Fibroblast of the conjunctiva (primary cell): Measurements from ENCODE around the gene PFDN4.

Source experiments
- DNase-seq: peaks from one replicate; pipeline ENCODE4 v3.0.0-alpha.2; 2010; ENCODE audit warnings: low read depth

Gene PFDN4

GRCh38 chr20:54200487-54201267 lies 7.2 kb upstream of the PFDN4 start:
- DNase-seq: no peak

DNA sequence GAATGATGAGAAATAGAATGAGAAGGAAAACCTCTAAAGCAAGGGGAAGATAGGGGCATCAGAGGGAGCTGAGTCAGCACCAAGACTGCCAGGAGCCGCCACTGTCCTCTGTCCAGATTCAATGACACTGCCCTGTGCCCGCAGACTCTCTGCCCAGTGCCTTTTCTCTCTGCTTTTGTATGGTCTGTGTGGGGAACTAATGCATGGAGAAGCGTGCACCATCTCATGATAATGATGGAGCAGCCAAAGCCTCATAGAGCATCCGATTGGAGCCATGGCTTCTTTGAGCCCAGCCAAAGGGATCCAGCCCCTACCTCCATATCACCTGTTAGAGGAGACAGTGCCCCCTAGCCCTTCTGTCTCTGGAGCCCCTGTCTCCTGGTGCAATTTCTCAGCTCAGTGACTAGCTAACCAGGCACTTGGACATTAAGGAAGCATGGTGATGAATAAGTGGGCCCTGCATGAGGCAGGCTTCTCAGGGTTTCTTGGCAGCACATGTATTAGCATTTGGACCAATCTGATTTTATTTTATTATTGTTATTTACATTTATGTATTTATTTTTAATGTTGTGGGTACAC lies 6.5 kb upstream of the PFDN4 start:
- no peak for DNase-seq

- DNase-seq: no peak
Observed at GRCh38 chr20:54203281-54203680, 4.6 kb upstream of the PFDN4 start.

DNA sequence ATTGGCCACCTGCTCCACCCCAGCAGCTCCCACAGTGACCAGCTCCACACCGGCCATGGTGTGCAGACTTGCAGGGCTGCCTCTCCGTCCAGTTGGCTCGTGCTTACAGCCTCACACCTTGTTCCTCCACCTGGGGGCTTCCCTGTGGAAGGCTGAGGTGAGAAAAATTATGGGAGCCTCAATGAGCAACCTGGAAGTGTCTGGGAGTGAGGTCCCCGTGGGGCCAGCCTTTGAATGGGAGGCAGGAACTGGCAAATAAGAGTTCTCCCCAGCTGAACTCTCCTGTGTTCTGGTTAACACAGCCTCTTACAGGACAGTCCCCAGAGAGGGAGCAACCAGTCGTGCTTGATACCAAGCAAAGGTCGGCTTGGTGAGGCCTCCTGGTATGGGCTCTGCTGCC lies 3.8 kb upstream of the PFDN4 start:
- no peak for DNase-seq

DNA sequence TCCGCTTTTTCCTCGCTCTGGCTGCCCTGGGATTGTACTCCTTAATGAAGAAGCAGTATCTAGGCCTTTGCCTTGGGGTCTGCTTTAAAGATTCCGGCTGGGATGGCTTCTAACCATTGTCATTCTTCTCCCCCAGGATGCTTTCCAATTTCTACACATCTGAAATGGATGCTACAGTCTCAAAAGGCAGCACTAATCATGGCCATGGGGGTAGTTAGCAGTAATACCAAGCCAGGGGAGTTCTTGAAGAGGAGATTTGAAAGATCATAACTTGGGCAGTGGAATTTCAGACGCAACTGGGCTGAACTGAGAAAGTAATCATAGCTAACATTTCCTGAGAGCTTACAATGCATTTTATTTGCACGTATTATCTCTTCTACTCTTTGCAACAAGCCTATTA lies 3.4 kb upstream of the PFDN4 start:
- no peak for DNase-seq

- DNase-seq: no peak
Observed at GRCh38 chr20:54205450-54205849, 2.4 kb upstream of the PFDN4 start.

- no peak for DNase-seq
Observed at GRCh38 chr20:54207053-54207742, 689 bp upstream of the PFDN4 start.

DNA sequence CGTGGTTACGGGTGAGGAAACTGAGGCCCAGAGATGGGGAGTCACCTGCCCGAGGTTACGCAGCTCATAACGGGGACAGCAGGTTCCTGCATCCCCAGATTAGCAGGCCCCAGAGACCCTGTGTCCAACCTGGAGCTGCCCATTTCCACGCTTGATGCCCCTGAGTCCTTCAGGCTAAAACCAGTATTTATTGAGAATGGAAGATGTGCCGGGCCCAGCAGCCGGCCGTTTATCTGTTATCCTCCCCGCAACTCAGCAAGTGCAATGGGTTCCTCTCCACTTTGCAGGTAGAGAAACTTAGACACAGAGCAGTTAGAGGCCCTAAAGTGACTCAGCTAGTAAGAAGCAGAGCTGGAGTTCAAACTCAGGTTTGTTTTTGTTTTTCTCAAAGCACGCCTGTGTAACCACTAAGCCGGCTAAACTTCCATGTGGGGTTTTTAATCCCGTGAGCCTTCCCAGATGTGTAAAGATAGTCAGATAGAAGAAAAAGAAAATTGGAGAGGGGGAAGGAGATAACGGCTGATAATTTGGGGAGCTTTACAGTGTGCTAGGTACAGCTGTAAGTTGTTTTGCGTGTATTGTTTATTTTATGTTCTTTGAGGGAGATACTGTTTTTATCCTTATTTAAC lies 775 bp downstream of the PFDN4 start:
- no peak for DNase-seq

DNA sequence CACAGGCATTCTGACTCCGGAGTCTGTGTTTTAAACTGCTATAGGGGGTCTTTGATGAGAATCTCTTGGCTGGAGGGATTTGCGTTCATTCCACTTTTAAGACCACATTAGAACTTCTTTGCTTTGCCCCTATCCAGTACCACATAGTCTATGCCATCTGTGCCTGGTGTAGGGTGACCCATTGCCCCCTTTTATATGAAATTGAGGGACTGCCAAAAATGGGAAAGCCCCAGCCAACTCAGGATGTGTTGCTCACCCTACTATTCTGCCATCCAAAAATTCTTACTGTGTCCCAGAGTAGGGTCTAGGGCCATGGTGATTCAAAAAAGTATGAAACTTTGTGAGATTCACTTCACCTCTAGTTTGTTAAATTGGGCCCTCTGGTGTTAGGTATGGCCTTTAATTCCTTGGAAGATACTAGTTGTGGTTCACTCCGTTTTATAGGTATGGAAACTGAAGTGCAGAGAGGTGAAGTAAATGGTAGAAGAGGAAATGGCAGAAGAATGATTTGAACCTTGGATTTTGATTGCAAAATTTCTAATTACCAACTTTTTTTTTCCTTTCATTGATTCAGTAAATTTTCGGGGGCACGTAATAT lies 1.4 kb downstream of the PFDN4 start:
- no peak for DNase-seq

DNA sequence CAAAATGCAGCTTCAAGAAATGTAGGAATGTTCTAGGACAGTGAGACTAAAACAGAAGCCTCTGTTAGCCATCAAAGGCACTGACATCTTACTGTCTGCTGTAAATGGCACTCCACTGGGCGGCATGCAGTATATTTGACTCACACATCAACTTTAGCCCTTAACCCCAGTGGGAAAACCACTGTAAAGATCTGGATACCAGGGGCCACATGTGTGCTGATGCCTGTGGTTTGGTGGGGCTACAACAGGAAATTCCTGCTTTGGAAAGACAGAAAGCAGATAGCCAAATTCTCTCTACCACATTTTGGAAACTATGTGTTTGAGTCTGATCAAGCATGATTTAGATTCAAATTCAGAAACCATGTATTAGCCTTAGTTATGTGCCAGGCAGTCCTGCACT lies 4.3 kb downstream of the PFDN4 start:
- no peak for DNase-seq

DNA sequence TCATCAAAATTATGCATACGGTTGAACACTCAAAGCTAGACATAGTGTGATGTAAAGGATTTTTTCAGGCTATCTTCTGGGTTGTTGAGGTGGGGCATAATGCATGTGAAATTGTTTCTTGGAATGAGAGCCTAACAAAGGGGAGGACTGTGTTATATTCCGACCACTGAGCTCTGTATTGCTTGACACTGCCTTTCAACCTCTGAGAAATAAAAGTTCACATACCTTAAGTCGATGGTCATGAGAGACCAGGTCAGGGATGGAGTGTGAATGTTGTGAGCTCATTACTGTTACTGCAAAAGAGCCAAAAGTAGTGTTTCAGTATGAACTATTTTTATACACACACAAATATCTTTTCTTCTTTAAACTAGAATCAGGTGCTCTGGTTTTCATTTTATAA lies 5.0 kb downstream of the PFDN4 start:
- no peak for DNase-seq

GRCh38 chr20:54214566-54214965 lies 6.7 kb downstream of the PFDN4 start:
- no peak for DNase-seq

GRCh38 chr20:54215157-54215789 lies 7.4 kb downstream of the PFDN4 start:
- no peak for DNase-seq

GRCh38 chr20:54217762-54218161 lies 9.9 kb downstream of the PFDN4 start:
- no peak for DNase-seq

- no peak for DNase-seq
Observed at GRCh38 chr20:54218470-54218869, 10.6 kb downstream of the PFDN4 start.

DNA sequence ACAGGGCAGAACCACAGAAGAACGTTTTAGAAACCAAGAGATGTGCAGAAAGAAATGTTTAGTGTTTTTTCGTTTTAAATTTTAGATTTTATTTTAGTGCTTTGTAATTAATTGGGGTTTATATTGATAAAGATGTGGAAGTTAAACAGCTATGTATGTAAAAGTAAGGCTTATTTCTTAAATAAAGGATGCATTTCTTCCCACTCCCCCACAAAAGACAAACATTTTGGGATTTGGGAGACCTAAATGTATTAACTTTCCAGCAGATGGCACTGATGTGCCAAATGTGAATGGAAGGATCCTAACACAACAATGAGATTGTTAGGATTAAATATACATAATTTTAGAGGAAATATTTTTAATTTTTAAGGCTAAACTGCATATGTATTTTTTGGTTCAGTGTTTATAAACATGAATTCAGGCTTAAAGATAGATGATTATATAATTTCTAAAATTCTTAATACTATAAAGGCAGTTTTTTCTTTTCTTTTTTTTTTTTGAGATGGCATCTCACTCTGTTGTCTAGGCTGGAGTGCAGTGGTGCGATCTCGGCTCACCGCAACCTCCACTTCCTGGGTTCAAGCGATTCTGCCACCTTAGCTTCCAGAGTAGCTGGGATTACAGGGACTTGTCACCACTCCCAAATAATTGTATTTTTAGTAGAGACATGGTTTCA lies 12.0 kb downstream of the PFDN4 start:
- DNase-seq: peak; percentile 51

DNA sequence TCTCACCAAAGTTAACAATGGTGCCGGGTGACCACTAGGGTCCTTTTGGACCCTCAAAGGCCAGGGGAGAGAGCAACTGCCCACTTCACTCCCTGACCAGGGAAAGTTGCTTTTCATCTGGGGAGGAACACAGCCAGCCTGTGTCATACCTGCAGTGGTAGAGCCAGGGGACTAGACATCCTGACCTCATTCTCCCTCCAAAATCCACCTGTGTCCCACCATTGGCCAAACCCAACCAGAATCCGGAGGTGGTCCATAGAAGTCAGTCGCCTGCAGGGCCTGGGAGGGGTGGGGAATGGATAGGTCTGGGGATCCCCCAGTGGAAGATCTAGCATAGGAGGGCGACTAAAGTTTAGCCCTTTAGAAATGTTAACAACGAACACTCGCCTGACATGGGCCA lies 12.8 kb downstream of the PFDN4 start:
- no peak for DNase-seq

GRCh38 chr20:54221353-54221752 lies 13.5 kb downstream of the PFDN4 start:
- DNase-seq: no peak

DNA sequence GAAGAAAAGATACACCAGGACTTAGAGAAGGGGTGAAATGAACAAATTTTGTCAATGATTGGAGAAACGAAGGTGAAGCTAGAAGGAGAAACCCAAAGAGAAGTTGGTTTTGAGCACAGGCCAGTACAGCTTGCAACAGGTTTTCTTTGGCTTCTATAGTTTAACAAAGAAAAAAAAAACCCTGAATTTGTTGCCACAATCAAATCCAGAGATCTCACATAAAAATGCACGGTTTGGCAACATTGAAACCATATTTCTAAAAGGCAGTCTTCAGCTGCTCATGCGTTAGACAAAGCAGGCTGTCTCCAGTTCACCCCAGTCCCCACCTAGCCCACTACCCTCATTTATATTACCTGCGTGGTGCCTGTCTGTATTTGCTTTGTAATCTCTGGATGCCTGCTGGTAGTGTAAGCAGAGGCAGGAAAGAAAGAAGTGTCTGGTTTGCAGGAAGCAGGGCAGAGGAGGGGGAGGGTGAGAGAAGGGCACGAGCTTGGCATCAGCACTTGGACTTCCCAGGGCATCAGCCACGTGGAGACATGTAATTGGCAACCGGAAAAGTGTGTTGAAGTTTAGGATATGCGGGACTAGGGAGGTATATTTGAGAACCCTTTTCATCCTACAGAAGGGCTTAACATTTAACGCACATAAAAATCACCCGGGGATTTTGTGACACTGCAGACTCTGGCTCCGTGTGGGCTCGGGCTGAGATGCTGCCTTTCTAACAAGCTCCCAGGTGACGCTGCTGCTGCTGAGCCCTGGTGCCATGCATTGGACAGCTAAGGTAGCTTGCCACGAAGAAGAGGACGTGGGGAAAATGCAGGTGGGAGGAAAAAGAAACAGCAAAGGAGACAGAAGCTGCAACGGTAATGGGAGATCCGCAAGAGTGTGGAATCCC lies 14.4 kb downstream of the PFDN4 start:
- DNase-seq: no peak

GRCh38 chr20:54223285-54223684 lies 15.4 kb downstream of the PFDN4 start:
- no peak for DNase-seq
